GM18498 (cell line): ENCODE results near the gene KAT2B.

Source experiments
- ATAC-seq: cut with Tn5 transposase; IDR thresholded peaks from one replicate; pipeline ENCODE4 v1.9.1; 2021; ENCODE audit warnings: mild to moderate bottlenecking, moderate library complexity; ENCODE audit not compliant: unreplicated experiment

The KAT2B gene

DNA sequence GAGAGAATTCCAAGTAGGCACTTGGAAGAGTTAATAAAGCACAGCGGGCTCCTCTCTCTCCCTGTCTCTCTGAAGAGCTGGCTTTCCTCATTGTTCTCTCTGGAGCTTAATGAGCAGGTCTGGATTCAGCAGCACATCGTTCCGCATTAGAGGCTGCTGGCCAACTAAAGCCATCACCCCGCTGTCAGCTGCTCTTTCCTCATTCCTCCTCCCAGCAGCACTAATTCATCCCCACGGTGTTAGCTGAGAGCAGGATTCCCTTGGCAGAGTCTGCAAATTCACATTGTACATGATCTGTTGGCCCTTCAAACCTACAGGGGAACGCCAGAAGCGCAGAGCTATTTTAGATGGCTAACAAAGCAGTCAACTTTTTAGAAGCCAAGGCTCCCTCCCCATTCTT is 101.6 kb downstream of the KAT2B start:
- ATAC-seq = no peak

DNA sequence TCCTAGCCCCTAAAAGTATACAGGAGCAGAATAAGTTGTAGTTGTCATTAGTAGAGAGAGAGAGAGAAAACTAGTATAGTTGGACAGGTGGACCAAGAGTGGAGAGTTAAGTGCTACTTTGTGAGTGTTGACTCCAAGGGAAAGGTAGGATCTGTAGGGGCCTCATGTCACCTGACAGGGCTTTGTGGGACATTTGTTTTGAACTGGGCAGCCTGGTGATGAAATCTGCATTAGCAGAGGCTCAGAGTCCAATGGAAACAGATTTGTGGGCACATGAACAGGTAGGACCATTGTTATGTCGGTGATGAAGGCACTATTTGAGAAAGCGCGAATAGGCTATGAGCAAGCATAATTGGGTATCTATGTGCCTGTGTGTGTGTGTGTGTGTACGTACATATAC is 102.3 kb downstream of the KAT2B start:
- no peak for ATAC-seq

DNA sequence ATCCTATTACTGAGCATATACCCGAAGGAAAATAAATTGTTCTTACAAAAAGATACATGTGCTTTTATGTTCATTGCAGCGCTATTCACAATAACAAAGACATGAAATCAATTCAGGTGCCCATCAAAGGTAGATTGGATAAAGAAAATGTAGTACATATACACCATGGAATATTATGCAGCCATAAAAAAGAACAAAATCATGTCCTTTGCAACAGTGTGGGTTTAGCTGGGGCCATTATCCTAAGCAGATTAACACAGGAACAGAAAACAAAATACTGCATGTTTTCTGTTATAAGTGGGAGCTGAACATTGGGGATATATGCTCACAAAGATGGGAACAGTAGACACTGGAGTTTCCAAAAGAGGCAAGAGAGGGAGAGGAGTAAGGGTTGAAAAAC is 103.3 kb downstream of the KAT2B start:
- ATAC-seq = no peak

- ATAC-seq = no peak
Observed at GRCh38 chr3:20145874-20146273, 105.6 kb downstream of the KAT2B start.

- no peak for ATAC-seq
Observed at GRCh38 chr3:20146301-20146700, 106.1 kb downstream of the KAT2B start.

DNA sequence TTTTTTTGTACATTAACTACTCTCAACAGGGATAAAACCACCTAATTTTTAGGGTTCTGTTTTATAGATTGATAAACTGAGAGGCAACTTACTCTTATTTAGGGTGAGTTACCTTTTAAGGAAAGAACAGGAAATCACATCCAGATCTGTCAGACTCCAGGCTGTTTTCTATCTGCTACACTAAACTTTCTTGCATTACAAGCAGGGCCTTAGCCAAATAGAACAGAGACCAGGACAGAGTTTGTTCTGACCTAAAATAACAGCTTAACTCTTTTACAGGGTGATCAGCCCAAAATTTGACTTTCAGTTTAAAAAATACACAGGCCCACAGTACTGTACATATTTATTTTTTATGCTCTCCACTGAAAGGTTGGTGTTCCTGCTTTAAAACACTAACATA is 107.1 kb downstream of the KAT2B start:
- no peak for ATAC-seq

DNA sequence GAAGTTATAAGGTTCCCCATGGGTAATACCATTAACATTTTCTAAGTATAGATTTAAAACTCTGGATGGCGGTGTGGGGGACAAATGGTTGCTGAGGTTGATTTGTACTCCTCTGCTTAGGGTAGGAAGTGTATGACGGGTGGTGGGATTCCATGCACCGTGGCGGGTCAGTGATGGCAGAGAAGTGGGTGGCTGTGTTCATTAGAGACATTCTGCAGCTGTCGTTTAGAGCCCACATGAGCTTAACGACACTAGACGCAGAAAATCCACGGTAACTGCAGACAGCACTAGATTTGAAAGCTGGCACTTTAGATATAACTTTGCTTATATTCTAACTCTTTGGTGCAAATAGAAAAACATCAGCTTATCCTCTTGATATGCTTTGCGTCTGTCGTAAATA is 108.2 kb downstream of the KAT2B start:
- ATAC-seq = no peak

DNA sequence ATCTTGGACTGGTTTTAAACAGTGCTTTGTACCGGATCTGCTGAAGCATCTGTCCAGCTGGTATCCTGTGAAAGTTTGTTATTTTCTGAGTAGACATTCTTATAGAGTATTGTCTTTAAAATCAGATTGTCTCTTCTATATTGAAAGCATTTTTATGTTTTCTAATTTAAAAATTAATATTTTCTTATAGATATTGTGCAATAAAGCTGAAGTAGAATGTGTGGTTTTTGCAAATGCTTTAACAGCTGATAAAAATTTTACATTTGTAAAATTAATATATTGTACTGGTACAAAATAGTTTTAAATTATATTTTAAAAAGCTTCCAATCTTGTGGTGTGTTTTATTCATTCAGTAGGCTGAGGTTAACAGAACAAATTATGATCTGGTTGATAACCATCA is 113.8 kb downstream of the KAT2B start:
- ATAC-seq = no peak

- no peak for ATAC-seq
Observed at GRCh38 chr3:20154928-20155327, 114.7 kb downstream of the KAT2B start.

DNA sequence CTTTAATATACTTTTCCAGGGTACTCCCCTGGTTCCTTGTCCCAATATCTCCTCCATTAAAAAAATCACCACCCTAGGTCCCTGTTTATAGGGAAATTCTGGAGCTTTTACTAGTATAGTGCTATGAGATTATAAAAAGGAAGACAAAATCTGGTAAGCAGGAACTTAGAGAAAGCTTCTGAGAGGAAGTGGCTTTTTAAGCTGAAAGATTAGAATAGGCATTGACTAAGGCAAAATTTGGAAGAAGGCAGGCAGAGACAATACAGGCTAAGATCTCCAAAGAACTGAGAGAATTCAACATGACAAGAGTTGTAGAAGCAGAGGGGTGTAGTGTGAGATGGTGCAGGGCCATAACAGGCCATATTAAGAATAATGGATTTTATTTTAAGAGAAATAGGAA is 120.0 kb downstream of the KAT2B start:
- no peak for ATAC-seq

GRCh38 chr3:20161714-20162113 is 121.5 kb downstream of the KAT2B start:
- ATAC-seq = no peak

DNA sequence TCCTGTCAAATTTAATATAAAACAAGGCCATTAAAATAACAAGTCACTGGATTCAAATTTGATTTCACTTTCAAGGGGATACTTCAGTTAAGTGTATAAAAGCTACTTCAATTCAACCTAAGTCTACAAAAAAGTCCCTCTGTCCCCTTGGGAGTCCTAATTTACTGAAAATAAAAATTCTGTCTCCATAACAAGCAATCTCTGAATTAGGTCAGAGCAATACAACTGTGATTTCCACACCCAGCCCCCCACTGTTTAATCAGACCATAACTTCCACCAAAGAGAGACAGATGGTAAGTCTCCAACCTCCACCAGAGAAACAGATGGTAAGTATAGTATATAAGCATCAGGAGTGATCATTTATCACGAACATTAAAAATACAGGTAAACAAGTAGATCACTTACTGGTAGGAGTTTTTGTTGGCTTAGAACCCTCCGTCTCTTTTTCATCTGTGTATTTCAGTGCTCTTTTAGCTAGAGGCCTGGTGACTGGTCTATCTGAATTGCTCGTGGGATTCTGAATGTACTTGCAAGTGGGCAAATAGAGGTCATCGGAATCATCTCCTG is 133.7 kb downstream of the KAT2B start:
- no peak for ATAC-seq

DNA sequence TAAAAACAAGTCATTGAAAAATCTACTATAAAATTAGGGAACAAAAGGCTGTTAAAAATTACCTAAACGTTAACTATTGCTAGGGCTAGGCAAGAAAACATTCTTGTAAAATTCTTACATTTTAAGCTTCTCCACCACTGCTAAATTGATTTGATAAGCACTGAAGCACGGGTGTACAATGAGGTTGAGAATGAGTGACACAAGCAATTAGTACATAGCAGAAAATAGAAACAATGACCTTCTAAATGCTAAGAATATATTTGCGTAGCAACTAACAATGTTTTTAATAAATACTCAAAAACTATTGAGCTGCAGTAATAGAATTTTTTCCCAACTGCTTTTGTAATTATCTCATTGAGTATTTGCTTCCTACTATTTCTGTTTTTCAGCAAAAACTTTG is 141.0 kb downstream of the KAT2B start:
- no peak for ATAC-seq

- ATAC-seq = no peak
Observed at GRCh38 chr3:20182206-20182605, 142.0 kb downstream of the KAT2B start.

- peak; percentile 14 for ATAC-seq
Observed at GRCh38 chr3:20185331-20185678, 145.1 kb downstream of the KAT2B start.

DNA sequence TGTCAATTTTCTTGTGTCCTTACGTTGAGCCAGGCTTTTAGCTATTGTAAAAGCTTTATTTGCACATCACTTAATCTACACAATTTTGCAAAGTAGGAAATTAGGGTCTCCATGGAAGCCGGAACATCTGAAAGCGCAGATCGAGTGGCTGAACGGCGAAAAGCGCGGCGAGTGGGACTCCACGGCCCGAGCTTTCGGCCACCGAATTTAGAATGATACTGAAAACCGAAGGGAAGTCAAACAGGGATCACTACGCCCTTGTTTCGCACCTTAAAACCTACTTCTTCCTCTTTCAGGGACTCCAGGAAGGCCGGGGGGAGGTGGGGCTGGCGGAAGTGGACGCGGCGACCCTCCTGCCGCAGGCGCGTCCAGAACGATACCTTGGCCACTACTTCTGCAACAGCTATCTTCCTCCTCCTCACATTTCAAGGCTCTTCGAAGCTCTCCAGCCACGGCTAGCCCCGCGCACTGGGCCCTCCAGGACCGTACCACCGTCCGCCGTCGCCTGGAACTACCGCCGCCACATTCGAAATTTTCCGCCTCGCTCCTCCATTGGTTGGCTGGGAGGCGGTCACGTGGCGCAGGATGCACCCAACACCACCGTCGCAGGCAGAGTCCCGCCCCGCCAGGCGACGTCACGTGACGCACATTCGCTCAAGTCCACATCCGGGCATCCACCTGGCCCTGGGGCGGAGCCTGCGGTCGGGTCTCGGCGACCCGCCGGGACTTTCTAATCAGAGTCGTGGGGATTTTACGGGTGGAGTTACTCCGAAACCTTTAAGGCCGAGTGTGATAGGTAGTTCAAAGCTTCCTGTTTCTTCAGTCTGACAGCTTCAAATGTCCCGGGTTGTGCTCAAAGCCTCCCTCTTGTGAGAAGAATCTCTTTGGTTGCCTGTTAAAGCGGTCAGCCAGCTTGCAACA is 145.7 kb downstream of the KAT2B start, which contains the start of gene SGO1:
Gene SGO1 (minus strand): TSS at position 528 of the 921 bp plus-strand sequence. CDS start 2,179 bp downstream, outside the sequence.
- ATAC-seq = peak; percentile 95

- ATAC-seq = peak; percentile 13
Observed at GRCh38 chr3:20186600-20187004, 146.4 kb downstream of the KAT2B start.

- ATAC-seq = no peak
Observed at GRCh38 chr3:20190991-20191390, 150.7 kb downstream of the KAT2B start.

DNA sequence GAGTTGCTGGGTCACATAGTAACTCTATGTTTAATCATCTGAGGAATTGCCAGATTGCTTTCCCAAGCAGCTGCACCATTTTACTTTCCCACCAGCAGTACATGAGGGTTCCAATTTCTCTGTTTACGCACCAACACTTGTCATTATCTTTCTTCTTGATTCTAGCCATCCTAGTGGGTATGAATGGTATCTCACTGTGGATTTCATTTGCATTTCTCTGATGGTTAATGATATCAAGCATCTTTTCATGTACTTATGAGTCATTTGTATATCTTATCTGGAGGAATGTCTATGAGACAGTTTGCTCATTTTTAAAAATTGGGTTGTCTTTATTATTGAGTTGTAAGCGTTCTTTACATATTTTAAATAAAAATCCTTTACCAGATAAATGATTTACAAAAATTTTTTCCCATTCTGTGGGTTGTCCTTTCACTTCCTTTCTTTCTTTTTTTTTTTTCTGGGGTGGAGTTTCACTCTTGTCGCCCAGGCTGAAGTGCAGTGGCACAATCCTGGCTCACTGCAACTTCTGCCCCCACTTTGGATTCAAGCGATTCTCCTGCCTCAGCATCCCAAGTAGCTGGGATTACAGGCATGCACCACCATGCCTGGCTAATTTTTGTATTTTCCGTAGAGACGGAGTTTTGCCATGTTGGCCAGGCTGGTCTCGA is 154.7 kb downstream of the KAT2B start:
- no peak for ATAC-seq

DNA sequence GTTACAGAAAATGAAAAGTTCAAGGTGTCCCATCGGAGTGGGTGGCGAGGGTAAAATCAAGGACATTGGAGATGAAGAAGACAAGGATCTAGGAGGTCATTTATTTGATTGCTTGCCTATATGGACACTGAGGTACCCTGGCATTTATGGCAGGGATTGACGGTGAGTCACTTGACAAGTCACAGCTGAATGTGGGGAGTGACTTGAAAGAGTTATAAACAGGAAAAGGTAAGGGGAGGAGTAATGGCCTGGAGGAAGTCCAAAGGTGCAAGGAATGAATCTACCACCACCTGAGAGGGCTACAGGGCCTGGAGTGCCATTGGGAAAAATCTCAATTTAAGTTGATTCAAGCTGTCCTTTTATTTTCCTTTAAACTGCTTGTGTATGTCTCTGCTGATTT is 157.5 kb downstream of the KAT2B start:
- no peak for ATAC-seq

DNA sequence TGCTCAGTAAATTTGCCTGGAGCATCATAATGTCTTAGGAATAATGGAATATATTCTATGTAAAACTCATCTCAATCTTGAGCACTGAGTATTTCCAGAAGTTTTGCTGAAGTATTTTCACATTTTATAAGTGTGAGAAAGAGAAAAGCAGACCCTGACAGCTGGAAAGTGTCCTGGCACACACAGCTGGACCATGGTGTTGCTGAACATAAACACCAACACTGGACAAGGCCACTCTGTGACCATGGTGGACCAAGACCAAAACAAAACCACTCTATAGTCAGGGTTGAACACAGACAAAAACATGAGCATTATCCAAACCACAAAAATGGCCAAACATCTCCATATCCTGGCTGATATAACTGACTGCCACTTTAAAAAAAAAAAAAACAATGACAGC is 160.9 kb downstream of the KAT2B start:
- no peak for ATAC-seq
